Activated CD4-positive, alpha-beta T cell treated with anti-CD3 and anti-CD28 coated beads, Interleukin-2, amount 50 U/mL, for 16 hours (primary cell): ENCODE data around the gene PGM5.

Source experiments
- DNase-seq: peaks from one replicate; pipeline ENCODE4 v3.0.0-alpha.2; 2020

Gene PGM5

DNA sequence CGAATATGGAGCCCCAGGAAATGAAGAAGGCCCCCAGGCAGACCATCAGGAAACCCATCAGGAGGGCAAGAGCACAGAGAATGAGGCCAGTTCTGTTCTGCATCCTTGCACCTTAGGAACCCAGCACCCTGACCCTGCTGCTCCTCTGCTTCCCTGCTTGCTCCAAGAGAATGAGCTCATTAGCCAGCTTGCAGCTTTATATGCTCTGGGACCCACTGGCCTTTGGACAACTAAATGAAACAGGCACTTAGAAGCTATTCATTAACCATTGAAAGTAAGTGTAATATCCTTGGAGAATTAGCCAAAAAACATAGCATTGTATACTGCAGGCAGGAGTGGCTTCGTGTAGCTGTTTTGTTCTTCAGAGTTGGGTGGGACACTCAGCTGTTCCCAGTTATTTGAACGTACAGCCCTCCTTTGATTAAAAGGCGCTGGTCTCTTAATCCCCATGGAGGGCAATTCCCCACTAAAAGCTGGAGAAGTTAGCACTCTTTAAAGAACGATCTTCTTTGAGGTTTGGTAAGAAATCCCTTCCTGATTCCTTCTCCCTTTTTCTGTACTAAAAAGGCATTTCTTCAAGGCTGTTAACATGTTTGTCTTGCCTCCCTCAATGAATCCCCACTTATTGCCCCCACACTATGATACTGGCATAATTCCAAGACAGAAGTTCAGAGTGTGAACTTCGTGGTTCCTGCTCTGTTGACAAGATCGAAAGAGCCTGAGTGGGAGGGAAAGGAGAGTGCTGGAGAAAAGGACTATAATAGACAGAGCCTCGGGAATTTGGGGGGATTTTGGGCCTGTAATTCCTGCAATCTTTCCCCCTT is 184.5 kb downstream of the PGM5 start, which contains the start of gene TMEM252:
TSS of gene TMEM252 (minus strand) at position 172 of the 824 bp plus-strand sequence. CDS start at position 103, 69 bp downstream.
- DNase-seq = no peak

DNA sequence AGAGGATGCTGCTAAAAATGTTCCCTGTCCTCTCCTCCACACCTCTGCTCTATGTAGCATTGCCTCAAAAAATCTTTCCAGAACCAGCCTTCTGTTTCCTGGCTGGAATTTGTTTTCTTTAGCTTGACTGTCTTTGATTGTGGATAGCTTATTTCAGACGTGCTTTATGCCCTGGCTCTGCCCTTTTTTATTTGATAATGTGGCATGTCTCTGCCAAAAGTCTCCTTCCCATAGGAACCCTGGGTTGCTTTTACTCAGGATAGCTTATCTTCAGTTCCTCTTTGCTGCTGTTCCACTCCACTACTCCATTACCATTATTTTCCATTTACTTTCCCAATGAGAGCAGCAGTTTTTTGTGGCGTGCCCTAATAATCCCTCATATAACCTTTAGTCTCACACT is 185.2 kb downstream of the PGM5 start:
- no peak for DNase-seq

DNA sequence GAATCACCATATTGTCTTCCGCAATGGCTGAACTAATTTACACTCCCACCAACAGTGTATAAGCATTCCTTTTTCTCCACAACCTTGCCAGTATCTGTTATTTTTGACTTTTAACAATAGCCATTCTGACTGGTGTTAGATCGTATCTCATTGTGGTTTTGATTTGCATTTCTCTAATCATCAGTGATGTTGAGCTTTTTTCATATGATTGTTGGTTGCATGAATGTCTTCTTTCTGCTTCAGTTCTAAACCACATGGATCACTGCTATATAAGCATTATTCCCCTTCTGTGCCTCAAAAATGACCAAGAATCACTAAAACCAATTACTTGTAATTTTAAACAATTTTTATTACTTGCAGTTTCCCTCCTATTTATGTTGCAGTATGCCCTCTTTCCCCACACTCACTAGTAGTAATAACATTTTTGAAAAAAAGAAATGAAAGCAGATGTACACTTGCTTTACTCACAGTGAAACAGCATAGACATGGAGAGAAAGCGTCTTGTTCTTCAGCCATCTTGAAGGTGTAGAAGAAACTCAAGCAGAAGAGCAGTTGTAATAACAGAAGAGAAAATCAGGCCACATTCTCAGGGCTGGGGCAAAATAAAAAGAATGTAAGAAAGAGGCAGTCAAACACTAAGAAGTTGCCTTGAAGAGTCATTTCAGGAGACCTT is 188.8 kb downstream of the PGM5 start:
- DNase-seq = no peak

DNA sequence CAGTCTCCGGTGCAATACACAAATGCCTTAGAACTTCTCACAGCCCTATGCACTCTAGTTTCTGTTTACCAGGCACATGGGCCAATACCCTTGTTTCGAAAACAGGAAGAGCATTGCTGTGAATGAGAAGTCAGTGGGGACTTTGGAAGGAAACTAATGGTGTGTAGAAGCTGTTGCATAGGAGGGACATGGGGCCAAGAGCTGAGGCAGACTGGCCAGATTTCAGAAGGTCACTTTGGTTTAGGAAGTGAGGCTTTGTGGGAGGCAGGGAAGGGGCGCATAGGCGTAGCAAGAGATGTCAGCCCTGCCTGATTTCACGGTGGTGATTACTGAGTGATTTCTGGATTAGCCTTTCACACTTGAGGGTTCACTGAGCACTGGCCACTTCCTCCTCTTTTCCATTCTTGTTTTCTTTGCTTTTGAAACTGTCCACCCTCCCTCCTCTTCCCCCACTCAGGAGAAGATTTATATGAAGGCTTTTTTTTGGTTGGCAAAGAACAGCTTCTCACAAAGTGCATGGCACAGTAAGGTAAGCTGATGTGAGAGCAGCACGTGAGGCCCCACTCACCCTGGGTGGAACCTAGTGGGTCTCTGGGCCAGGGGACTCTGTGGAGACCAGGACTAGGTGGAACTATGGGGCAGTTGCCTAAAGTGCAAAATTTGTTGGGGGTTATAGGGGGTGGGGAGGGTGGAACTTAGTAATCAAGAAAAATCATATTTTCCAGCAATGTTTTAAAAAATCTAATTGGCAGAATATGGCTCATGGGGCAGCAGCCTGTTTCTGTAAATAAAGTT is 190.4 kb downstream of the PGM5 start:
- peak; percentile 7 for DNase-seq

DNA sequence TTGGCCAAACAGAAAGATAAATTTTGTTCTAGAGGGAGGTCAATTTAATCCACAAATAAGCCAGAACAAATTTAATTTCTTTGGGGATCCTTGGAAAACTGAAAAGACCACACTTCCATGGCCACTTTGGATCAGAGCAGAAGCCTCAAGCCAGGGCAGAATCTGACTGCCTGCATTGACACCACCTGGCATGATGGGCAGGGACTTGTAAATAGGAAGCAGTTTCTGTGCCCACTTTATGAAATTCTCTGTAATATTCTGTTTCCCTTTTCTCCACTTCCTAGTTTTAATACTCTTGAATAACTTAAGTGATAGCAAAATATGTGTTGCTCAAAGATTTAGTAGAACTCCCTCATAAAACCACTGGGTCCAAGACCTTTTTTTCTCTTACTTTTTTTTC is 191.0 kb downstream of the PGM5 start:
- no peak for DNase-seq

DNA sequence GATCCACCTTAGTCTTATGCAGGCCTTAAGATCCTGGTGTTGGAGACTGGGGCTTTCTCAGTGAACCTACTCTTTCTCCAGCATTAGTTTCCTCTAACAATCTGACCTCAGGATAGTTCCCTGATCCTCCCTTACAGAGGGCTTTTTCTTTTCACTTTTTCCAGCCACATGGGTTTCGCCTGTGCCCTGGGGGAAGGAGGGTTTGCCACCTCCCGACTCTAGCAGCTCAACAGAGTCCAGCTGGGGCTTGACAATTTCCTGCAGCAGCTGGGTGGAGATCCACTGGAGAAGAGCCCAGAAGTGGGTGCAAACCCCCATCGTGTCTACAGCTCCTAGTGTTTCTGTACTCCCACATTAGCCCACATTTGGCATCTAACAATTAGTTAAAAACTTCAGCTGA is 191.8 kb downstream of the PGM5 start:
- DNase-seq = no peak

DNA sequence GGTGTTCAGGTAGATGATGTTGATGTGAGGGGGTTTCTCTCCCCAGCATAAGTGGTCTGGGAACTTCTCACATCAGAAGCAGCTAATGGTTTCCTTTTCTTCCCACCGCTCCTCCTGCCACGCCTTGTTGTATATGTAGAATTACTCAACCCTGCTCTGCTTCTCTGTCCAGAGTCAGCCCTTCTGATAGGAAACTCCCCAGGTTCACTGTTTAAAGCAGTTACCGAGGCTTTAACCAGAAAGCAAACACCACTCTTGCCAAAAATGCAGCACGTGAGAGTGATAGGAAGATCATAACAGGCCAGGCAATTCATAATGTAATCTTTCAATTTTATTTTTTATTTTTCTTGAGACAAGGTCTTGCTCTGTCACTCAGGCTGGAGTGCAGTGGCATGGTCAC is 194.8 kb downstream of the PGM5 start:
- no peak for DNase-seq

DNA sequence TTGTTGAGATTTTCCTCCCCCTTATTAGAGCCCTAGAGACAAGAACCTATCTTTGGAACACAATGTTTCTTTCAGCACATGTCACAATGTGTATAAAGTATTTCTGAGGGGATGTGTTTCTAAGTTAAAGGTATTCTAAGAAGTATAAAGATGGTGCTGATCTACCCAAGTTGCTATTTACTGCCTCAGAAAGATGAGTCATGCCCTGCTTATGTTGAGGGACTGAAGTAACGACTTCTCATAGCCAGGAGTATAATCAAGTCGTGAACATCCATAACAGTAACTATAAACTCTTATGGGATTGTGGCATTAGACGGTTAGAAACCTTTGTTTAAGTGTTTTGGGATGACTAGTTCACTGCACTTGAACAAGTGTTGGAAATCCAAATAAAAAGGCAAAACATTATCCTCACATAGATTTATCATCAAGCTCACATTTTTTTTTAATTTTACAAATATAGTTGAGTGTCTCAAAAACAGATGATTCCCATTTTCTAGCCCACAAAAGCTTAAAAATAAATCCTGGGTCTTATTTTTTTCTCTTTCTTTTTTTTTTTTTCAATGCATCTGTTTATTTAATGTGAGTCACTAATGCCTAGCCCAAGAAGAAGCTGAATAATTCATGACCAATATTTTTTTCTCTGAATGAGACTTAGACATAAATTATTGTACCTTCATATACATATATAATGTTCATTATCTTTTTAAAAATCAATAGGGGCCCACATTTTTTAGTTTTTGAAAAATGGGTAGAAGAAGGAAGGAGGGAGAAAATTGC is 196.5 kb downstream of the PGM5 start:
- no peak for DNase-seq

DNA sequence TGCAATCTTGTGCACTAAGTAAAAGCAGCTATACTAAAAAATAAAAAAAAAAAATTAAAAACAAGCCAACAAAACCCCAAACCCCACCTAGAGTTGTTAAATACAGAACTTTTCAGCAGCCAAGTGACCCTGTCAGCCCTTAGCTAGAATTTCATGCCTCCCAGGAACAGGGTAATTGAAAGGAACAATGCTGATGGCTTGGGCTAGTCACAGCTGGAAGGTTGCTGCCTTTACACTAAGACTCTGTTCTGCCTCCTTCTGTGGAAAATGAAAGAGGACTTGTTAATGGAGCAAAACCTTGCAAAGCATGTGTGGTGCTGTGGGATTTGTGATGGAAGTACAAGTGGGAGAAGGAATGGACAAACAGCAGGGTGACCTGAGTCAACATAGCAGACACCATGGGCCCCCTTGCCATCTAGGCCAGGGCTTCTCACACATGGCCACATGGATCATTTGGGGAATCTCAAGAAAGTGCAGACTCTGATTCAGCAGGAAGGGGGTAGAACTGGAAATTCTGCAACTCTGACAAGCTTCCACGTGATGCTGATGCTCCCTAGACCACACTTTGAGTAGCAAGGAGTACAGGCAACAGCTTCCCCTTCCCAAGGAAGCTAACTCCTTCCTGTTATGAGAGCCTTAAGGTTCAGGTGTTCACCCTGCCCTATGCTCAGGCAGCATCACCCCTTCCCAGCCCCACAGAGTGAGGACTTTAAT is 199.2 kb downstream of the PGM5 start:
- no peak for DNase-seq

DNA sequence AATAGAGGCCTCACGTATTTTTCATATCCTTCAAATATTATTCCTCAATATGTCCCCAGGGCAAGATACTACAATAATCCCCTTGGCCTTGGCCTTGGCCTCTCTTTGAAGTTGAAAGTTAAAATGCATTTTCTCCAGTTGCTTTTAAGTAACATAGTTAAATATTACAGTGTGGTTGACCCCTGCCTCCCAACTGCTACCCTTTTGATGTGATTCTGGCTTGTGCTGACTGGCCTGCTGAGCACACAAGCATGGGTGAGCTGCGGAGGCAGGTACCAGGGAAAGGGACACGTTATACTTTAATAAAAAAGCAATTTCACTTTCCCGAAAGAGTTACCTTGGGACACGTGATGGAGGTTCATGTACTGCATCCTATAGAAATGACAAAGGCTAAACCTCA is 202.1 kb downstream of the PGM5 start:
- DNase-seq = no peak

DNA sequence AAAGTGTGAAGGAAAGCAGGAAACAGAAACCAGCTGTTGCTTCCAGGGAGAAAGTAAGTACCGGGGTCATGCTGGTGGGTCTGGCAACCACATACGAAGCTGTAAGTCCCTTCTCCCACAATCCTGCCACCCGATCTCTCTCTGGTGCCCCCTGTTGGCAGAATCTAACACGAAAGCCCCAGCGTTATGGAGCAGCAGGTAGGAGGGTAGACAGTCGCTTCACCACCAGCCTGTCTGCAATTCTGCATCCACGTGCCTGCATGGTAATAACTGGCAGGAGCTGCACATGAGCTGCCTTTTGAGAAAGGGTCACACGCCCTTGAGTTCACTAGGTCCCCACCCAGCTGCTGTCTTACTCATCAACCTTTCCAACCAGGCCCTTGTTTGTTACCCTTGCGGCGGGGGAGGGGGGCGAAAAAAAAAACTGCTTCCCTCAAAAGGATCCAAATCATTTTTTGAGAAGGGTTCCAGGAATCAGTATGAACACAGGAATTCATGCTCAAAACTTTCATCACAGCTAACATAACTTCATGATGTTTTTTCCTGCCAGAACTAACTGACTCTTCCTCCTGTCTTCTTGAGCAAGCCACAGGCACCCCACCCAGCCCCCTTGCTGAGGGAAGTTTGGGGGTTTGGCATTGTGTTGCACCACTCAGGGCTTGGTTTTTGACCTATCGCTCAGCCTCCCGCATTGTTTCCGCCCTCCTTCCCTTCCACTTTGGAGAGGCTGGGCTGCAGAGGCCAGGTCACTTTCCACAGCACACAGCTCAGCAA is 203.8 kb downstream of the PGM5 start:
- DNase-seq = peak; percentile 62

DNA sequence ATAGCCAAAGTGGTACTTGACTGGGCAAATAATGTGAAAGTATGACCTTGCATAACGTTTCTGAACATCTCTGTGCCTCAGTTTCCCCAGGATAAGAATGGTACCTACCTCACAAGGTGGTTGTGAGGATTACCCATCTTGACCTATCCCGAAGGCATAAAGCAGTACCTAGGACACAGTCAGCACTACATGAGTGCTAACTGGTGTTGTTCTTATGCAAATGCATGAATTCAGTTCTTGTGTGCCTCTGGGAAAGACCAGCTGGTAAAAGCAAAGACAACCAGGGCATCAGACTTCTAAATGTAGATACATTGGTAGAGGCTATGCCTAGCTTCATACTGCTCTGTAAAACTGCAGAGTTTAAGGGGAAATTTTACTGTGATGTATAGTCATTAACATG is 206.1 kb downstream of the PGM5 start:
- DNase-seq = no peak

DNA sequence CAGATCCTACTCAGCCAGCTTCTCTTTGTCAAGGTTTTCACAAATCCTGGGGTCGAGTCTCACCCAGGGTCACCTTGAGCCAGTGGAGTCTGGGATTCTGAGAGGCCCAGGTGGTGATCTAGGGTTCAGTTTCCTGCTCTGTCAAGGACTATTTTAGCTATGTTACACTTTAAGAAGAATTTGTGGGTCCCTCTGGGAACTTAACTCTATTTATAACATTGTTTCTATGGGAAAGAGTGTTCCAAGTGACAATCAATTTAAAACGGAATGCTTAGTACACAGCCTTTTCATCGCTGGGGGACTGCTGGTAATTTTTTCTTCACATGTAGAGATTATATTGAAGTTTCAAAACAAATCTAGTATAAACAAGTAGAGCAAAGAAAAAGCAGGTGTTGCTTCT is 211.2 kb downstream of the PGM5 start:
- DNase-seq = no peak

DNA sequence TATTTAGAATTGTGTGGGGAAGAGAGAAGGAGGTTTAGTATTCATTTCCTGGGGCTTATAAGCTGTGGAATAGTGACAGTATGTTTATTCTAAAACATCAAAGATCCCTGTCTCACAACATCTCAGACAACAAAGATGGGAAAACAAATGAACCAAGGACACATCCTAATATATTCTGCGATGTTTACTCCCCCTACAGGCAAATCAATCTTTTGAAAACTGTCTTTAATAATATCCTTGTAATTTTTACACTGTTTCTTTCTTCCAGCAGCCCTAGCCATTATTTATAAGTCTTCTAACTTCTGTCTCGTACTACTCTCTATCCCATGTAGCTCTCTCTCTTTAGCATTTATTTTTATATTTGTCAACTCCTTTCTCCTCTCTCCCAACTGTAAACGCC is 217.7 kb downstream of the PGM5 start:
- DNase-seq = no peak

DNA sequence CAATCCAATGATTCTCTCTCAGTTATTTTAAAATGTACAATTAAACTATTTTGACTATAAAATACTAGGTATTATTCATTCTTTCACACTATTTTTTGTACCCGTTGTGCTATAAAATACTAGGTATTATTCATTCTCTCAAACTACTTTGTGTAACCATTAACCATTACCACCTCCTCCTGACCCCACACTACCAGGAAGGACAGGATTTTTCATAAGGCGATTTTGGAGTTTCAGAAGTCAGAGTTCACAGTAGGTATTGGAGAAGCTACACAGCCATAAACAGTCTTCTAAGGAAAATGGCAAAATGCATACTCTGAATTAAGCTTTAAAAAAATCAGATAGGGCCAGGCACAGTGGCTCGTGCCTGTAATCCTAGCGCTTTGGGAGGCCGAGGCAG is 219.4 kb downstream of the PGM5 start:
- DNase-seq = no peak

DNA sequence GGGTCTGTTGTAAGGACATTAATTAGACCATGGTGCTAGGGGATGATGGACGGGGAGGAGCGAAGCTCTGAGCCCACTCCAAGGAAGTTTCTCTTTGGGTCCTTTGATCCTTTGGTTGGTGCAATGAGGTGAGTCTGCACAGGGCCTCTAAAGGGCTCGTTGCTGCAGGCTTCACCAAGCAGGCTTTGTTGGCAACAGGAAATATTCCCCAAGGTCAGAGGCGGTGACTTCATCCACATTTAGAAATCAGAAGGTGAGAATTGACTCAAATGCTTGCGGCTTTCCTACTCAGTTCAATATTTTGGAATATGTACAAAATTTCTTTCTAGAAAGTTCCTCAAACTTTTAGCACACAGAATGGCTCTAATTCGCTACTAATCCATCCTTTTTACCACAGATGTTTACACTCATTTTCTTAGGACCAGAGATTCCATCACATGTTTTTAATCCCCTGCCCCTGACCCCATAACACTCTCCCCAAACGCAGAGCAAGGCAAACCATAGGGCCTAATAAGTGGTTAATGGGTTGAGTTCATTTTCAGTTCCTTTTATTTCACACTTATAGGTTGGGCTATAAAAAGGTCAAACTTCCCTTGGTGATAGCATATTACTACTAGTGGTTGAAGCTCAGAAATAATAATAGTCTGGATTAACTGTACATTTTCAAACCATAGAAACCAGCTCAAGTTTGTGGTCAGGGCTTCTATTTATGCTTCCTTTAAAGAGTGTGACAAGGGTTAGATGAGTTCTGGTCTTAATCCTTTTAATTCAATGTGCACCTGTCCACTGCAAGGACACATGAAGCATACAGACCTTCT is 221.6 kb downstream of the PGM5 start:
- no peak for DNase-seq
